Measurements from ENCODE around the gene MTMR12. TPM values are rescaled to one million over a fixed set of nuclear protein-coding genes. Genes with fewer than 3 reads are reported as not detected.

MTMR12 gene
- total and polyA plus RNA-seq, 4 donors: 7.8 to 43.3 (median 23.8) TPM

- H3K9ac ChIP-seq (ENCODE audit: insufficient read depth in 1 of 2, low read length in 2 of 2): no peak overlapping the region
- H3K4me1 ChIP-seq (ENCODE audit: control insufficient read depth in 5 of 5, insufficient read depth in 5 of 5, low read length in 5 of 5): no peaks in the 10 kb centered on the region
Measured at GRCh38 chr5:32285510-32286138, 27.1 kb downstream of the MTMR12 start.

GRCh38 chr5:32283539-32284377 is 29.0 kb downstream of the MTMR12 start:
- Histone ChIP-seq H3K27ac (ENCODE audit: low read depth in 1 of 2, low read length in 1 of 2) (peak overlapping the region in 1 of 2 donors; percentile 47), H3K27me3 (ENCODE audit: control insufficient read depth in 3 of 3, insufficient read depth in 3 of 3, low read length in 2 of 3) (no peaks in the 10 kb centered on the region), H3K9me3 (ENCODE audit: control insufficient read depth in 4 of 4, insufficient read depth in 3 of 4, low read length in 3 of 4) (no peaks in the 10 kb centered on the region), H3K9ac (ENCODE audit: insufficient read depth in 1 of 2, low read length in 2 of 2) (no peak overlapping the region), H3K4me3 (no peak overlapping the region), H3K4me1 (ENCODE audit: control insufficient read depth in 5 of 5, insufficient read depth in 5 of 5, low read length in 5 of 5) (no peaks in the 10 kb centered on the region), H3K36me3 (ENCODE audit: control insufficient read depth in 4 of 4, insufficient read depth in 4 of 4, low read length in 4 of 4) (peaks cover 0 to 3% (median 0%) of the 10 kb centered on the region in 4 donors)
- DNase-seq (no peak), ATAC-seq (ENCODE audit: insufficient read depth, low FRiP score) (peak; percentile 48)
- TF ChIP-seq, protein P1, sequence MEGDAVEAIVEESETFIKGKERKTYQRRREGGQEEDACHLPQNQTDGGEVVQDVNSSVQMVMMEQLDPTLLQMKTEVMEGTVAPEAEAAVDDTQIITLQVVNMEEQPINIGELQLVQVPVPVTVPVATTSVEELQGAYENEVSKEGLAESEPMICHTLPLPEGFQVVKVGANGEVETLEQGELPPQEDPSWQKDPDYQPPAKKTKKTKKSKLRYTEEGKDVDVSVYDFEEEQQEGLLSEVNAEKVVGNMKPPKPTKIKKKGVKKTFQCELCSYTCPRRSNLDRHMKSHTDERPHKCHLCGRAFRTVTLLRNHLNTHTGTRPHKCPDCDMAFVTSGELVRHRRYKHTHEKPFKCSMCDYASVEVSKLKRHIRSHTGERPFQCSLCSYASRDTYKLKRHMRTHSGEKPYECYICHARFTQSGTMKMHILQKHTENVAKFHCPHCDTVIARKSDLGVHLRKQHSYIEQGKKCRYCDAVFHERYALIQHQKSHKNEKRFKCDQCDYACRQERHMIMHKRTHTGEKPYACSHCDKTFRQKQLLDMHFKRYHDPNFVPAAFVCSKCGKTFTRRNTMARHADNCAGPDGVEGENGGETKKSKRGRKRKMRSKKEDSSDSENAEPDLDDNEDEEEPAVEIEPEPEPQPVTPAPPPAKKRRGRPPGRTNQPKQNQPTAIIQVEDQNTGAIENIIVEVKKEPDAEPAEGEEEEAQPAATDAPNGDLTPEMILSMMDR (IDR thresholded peaks at IDR 0.05; ENCODE audit: control extremely low read depth, extremely low read depth): no peak
- WGBS, 2 donors: 90 to 91% methylated on average over 9 of the region's 9 CpGs

More at GRCh38 chr5:32285510-32286138, 27.1 kb downstream of the MTMR12 start:
- TF ChIP-seq, protein P1 (IDR thresholded peaks at IDR 0.05; ENCODE audit: control extremely low read depth, extremely low read depth): no peak
- WGBS, 2 donors: 79 to 89% methylated on average over 5 of the region's 5 CpGs
- no peaks in the 10 kb centered on the region for H3K27me3 ChIP-seq (ENCODE audit: control insufficient read depth in 3 of 3, insufficient read depth in 3 of 3, low read length in 2 of 3)
- H3K27ac ChIP-seq (ENCODE audit: low read depth in 1 of 2, low read length in 1 of 2): no peak overlapping the region
- ATAC-seq (ENCODE audit: insufficient read depth, low FRiP score) (no peak), DNase-seq (no peak)
- peaks cover 0 to 3% (median 0%) of the 10 kb centered on the region in 4 donors for H3K36me3 ChIP-seq (ENCODE audit: control insufficient read depth in 4 of 4, insufficient read depth in 4 of 4, low read length in 4 of 4)
- no peaks in the 10 kb centered on the region for H3K9me3 ChIP-seq (ENCODE audit: control insufficient read depth in 4 of 4, insufficient read depth in 3 of 4, low read length in 3 of 4)
- H3K4me3 ChIP-seq: no peak overlapping the region

DNA sequence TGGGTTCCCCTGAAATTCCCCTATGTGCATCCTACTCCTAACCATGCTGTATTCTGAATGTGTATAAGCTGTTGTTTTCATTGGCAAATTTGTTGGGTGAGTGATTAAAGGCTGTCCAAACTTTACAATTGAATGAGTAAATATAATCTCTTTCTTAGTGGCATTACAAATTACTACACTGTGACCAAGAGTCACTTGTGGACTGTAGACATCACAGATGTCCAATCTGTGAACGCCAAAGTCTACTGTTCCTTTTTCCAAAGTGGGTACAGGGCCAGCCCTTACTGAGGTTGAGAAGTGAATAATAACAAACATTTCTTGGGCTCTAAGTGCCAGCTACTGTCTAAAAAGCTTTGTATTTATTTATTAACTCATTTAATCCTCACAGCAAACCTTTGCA is 29.7 kb downstream of the MTMR12 start:
- DNase-seq: no peak
- Histone ChIP-seq H3K27ac (ENCODE audit: low read depth in 1 of 2, low read length in 1 of 2) (no peak overlapping the region), H3K4me3 (no peak overlapping the region), H3K4me1 (ENCODE audit: control insufficient read depth in 5 of 5, insufficient read depth in 5 of 5, low read length in 5 of 5) (peaks cover 0 to 5% (median 0%) of the 10 kb centered on the region in 5 donors), H3K27me3 (ENCODE audit: control insufficient read depth in 3 of 3, insufficient read depth in 3 of 3, low read length in 2 of 3) (no peaks in the 10 kb centered on the region), H3K9me3 (ENCODE audit: control insufficient read depth in 4 of 4, insufficient read depth in 3 of 4, low read length in 3 of 4) (no peaks in the 10 kb centered on the region), H3K36me3 (ENCODE audit: control insufficient read depth in 4 of 4, insufficient read depth in 4 of 4, low read length in 4 of 4) (peaks cover 0 to 3% (median 0%) of the 10 kb centered on the region in 4 donors), H3K9ac (ENCODE audit: insufficient read depth in 1 of 2, low read length in 2 of 2) (no peak overlapping the region)
- WGBS, 2 donors: 66 to 81% methylated on average over 1 of the region's 1 CpG
- no peak for ATAC-seq (ENCODE audit: insufficient read depth, low FRiP score)
- TF ChIP-seq, protein P1 (IDR thresholded peaks at IDR 0.05; ENCODE audit: control extremely low read depth, extremely low read depth): no peak
